Spleen (tissue), 7 donors: ENCODE data around the gene LIMS4.
"Not testable (repeated sequence)": the region's sequence is repeated elsewhere in the genome, so short reads cannot be mapped to it uniquely, and the experiment has no call there.

Source experiments
- CTCF ChIP-seq, 11 experiments: fragments of 200-600 bp in 7 of 11; fragments of 450-650 bp in 4 of 11; sonication (generic) in 4 of 11; IDR thresholded peaks in 8 of 11; conservative IDR thresholded peaks in 3 of 11; 1 replicate in 7 of 11; 2 replicates in 4 of 11; pipeline versions ENCODE4 v1.4.0 to v1.8.0; 2016 to 2021; ENCODE audit warnings: antibody characterized with exemption in 11 of 11, inconsistent platforms in 4 of 11, mild to moderate bottlenecking in 1 of 11
- POLR2A ChIP-seq, 3 donors: fragments of 450-650 bp; IDR thresholded peaks; one replicate each; pipeline ENCODE4 v1.5.1; 2017; ENCODE audit warnings: antibody characterized with exemption in 3 of 3, mild to moderate bottlenecking in 1 of 3
- donor health status: DM: no; HTN: no; CAD: no; lungs with moderate emphysema.
- donor health status: DM: no; HTN: no; CAD: no.
- donor health status: DM: no; HTN: no; CAD: no.

GRCh38 chr2:110456291-110457213, 16.1 kb downstream of the LIMS4 start:
- not testable (repeated sequence) for TF ChIP-seq CTCF (IDR thresholded peaks at IDR 0.05 in 8 of 11, conservative IDR thresholded peaks at IDR 0.05 in 3 of 11); POLR2A (IDR thresholded peaks at IDR 0.05)
